ENCODE measurements around the gene HDLBP. TPM values are rescaled to one million over a fixed set of nuclear protein-coding genes. Genes with fewer than 3 reads are reported as not detected.
A peak's percentile ranks its signal among the peaks of the same experiment; 100 is the strongest.
"Not testable (repeated sequence)": the region's sequence is repeated elsewhere in the genome, so short reads cannot be mapped to it uniquely, and the experiment has no call there.

The HDLBP gene
- total RNA-seq, 1 experiment from 2014 or later = 267 TPM

GRCh38 chr2:241288324-241288888 lies 27.1 kb downstream of the HDLBP start:
- DNase-seq (ENCODE audit: low read depth) = no peak
- in situ Hi-C loops (cut with HindIII; ENCODE audit: low pct_unique_long_range_greater_than_20kb, low sequenced_read_pairs) = no loop called here

GRCh38 chr2:241286348-241287090 lies 29.0 kb downstream of the HDLBP start:
- in situ Hi-C loops (cut with HindIII; ENCODE audit: low pct_unique_long_range_greater_than_20kb, low sequenced_read_pairs) = no loop called here
- no peak for DNase-seq (ENCODE audit: low read depth)

- in situ Hi-C loops (cut with HindIII; ENCODE audit: low pct_unique_long_range_greater_than_20kb, low sequenced_read_pairs) = no loop called here
- no peak for DNase-seq (ENCODE audit: low read depth)
Measured at GRCh38 chr2:241285596-241285995, 29.9 kb downstream of the HDLBP start.

GRCh38 chr2:241282555-241282954 lies 32.9 kb downstream of the HDLBP start:
- DNase-seq (ENCODE audit: low read depth) = no peak
- in situ Hi-C loops (cut with HindIII; ENCODE audit: low pct_unique_long_range_greater_than_20kb, low sequenced_read_pairs) = no loop called here

- no peak for DNase-seq (ENCODE audit: low read depth)
Measured at GRCh38 chr2:241280291-241280690, 35.2 kb downstream of the HDLBP start.

GRCh38 chr2:241279828-241280227 lies 35.6 kb downstream of the HDLBP start:
- no peak for DNase-seq (ENCODE audit: low read depth)
- in situ Hi-C loops (cut with HindIII; ENCODE audit: low pct_unique_long_range_greater_than_20kb, low sequenced_read_pairs) = no loop called here

More at GRCh38 chr2:241280291-241280690, 35.2 kb downstream of the HDLBP start:
- in situ Hi-C loops (cut with HindIII; ENCODE audit: low pct_unique_long_range_greater_than_20kb, low sequenced_read_pairs) = no loop called here

- no peak for DNase-seq (ENCODE audit: low read depth)
- in situ Hi-C loops (cut with HindIII; ENCODE audit: low pct_unique_long_range_greater_than_20kb, low sequenced_read_pairs) = no loop called here
Measured at GRCh38 chr2:241279413-241279812, 36.1 kb downstream of the HDLBP start.

- in situ Hi-C loops (cut with HindIII; ENCODE audit: low pct_unique_long_range_greater_than_20kb, low sequenced_read_pairs); DNase-seq (ENCODE audit: low read depth): not testable (repeated sequence)
Measured at GRCh38 chr2:241278306-241278705, 37.2 kb downstream of the HDLBP start.

- in situ Hi-C loops (cut with HindIII; ENCODE audit: low pct_unique_long_range_greater_than_20kb, low sequenced_read_pairs) = no loop called here
- no peak for DNase-seq (ENCODE audit: low read depth)
Measured at GRCh38 chr2:241275910-241276309, 39.6 kb downstream of the HDLBP start.

GRCh38 chr2:241275504-241275903 lies 40.0 kb downstream of the HDLBP start:
- in situ Hi-C loops (cut with HindIII; ENCODE audit: low pct_unique_long_range_greater_than_20kb, low sequenced_read_pairs) = no loop called here

GRCh38 chr2:241274127-241274526 lies 41.3 kb downstream of the HDLBP start:
- no peak for DNase-seq (ENCODE audit: low read depth)

More at GRCh38 chr2:241275504-241275903, 40.0 kb downstream of the HDLBP start:
- DNase-seq (ENCODE audit: low read depth) = no peak

GRCh38 chr2:241273210-241274020 lies 42.1 kb downstream of the HDLBP start:
- in situ Hi-C loops (cut with HindIII; ENCODE audit: low pct_unique_long_range_greater_than_20kb, low sequenced_read_pairs) = no loop called here

More at GRCh38 chr2:241274127-241274526, 41.3 kb downstream of the HDLBP start:
- in situ Hi-C loops (cut with HindIII; ENCODE audit: low pct_unique_long_range_greater_than_20kb, low sequenced_read_pairs) = no loop called here

GRCh38 chr2:241272303-241273209 lies 42.9 kb downstream of the HDLBP start:
- DNase-seq (ENCODE audit: low read depth) = no peak
- in situ Hi-C loops (cut with HindIII; ENCODE audit: low pct_unique_long_range_greater_than_20kb, low sequenced_read_pairs) = no loop called here

More at GRCh38 chr2:241273210-241274020, 42.1 kb downstream of the HDLBP start:
- no peak for DNase-seq (ENCODE audit: low read depth)

- in situ Hi-C loops (cut with HindIII; ENCODE audit: low pct_unique_long_range_greater_than_20kb, low sequenced_read_pairs) = no loop called here
- peak; percentile 51 for DNase-seq (ENCODE audit: low read depth)
Measured at GRCh38 chr2:241271706-241272302, 43.7 kb downstream of the HDLBP start.

GRCh38 chr2:241270531-241270930 lies 44.9 kb downstream of the HDLBP start:
- no peak for DNase-seq (ENCODE audit: low read depth)
- in situ Hi-C loops (cut with HindIII; ENCODE audit: low pct_unique_long_range_greater_than_20kb, low sequenced_read_pairs) = no loop called here

GRCh38 chr2:241269707-241270520 lies 45.6 kb downstream of the HDLBP start:
- in situ Hi-C loops (cut with HindIII; ENCODE audit: low pct_unique_long_range_greater_than_20kb, low sequenced_read_pairs) = no loop called here
- no peak for DNase-seq (ENCODE audit: low read depth)
